Mucosa of descending colon (tissue), 3 donors: ENCODE results near the gene NIPA2. TPM values are rescaled to one million over a fixed set of nuclear protein-coding genes. Genes with fewer than 3 reads are reported as not detected.
A peak's percentile ranks its signal among the peaks of the same experiment; 100 is the strongest.
"Not testable (repeated sequence)": the region's sequence is repeated elsewhere in the genome, so short reads cannot be mapped to it uniquely, and the experiment has no call there.

Experiments
- ATAC-seq: fragments of 200-7000 bp; cut with Tn5 transposase; one replicate; pipeline ENCODE4 v1.9.1; 2020; ENCODE audit warnings: mild to moderate bottlenecking, moderate library complexity
- DNase-seq, 3 donors: peaks; one replicate each; pipeline ENCODE4 v3.0.0-alpha.2; 2020
- H3K36me3 ChIP-seq: fragments of 200-600 bp; one replicate; pipeline ENCODE4 v1.8.0; 2021; ENCODE audit warnings: low read depth, mild to moderate bottlenecking
- H3K4me1 ChIP-seq: fragments of 200-600 bp; one replicate; pipeline ENCODE4 v1.8.0; 2021; ENCODE audit warnings: low read depth, mild to moderate bottlenecking
- H3K4me3 ChIP-seq: fragments of 200-600 bp; one replicate; pipeline ENCODE4 v1.8.0; 2021; ENCODE audit warnings: mild to moderate bottlenecking
- H3K9me3 ChIP-seq: fragments of 200-600 bp; one replicate; pipeline ENCODE4 v1.8.0; 2021; ENCODE audit warnings: mild to moderate bottlenecking
- intact Hi-C, 2 donors: fragments of 100-400 bp; cut with DNase I in 1 of 2; cut with micrococcal nuclease in 1 of 2; formaldehyde crosslinking; loops; one replicate each; pipeline versions ENCODE4 v1.11.0 to v1.11.1; 2022; cut with DNase I, micrococcal nuclease
- total RNA-seq, 3 donors: library from RNA; stranded (reverse); fragmentation: NEBNext Ultra II Directional in 2 of 3; extraction: Animal tissue kit (Norgen Biotek cat#: 25700) in 2 of 3; gene quantifications; one replicate each; pipeline versions ENCODE4 v1.2.1 to v1.2.4, GENCODE V29; 2021 to 2023
- TF ChIP-seq, protein P1 (sequence below): fragments of 200-600 bp; IDR thresholded peaks from one replicate; pipeline ENCODE4 v1.8.0; 2022; ENCODE audit warnings: antibody characterized with exemption, mild to moderate bottlenecking
- donor health status: DM: no; HTN: no; CAD: no; lungs with moderate emphysema.
- donor health status: DM: no; HTN: no; CAD: no.
- donor health status: DM: no; HTN: yes; CAD: no.

NIPA2 gene
- total RNA-seq, 3 donors from 2014 or later: 50.7 to 77.7 (median 71.7) TPM

DNA sequence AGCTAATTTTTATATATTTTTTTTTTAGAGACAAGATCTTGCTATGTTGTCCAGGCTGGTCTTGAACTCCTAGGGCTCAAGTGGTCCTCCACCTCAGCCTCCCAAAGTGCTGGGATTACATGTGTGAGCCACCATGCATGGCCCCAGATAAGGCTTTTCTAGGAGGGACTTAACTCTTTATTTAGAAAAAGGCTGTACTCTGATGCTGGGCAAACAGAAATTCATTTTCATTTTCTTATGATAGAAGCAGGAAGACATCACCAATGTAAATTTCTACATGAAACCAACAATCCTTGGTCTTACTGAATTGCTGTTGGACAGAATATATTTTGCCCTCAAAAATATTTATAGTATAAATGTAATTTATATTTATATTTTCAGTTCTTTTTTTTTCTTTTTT, 42.4 kb upstream of the NIPA2 start:
- TF ChIP-seq, protein P1, sequence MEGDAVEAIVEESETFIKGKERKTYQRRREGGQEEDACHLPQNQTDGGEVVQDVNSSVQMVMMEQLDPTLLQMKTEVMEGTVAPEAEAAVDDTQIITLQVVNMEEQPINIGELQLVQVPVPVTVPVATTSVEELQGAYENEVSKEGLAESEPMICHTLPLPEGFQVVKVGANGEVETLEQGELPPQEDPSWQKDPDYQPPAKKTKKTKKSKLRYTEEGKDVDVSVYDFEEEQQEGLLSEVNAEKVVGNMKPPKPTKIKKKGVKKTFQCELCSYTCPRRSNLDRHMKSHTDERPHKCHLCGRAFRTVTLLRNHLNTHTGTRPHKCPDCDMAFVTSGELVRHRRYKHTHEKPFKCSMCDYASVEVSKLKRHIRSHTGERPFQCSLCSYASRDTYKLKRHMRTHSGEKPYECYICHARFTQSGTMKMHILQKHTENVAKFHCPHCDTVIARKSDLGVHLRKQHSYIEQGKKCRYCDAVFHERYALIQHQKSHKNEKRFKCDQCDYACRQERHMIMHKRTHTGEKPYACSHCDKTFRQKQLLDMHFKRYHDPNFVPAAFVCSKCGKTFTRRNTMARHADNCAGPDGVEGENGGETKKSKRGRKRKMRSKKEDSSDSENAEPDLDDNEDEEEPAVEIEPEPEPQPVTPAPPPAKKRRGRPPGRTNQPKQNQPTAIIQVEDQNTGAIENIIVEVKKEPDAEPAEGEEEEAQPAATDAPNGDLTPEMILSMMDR: no peak
- DNase-seq (no peak), ATAC-seq (no peak)
- Histone ChIP-seq H3K4me1 (no peaks in the 10 kb centered on the region), H3K36me3 (no peaks in the 10 kb centered on the region), H3K9me3 (no peaks in the 10 kb centered on the region), H3K4me3 (no peak overlapping the region)
- intact Hi-C loops: no loop called here

- intact Hi-C loops: no loop called here
- ATAC-seq: no peak
- DNase-seq: no peak
- Histone ChIP-seq H3K36me3 (no peaks in the 10 kb centered on the region), H3K4me3 (no peak overlapping the region), H3K4me1 (no peaks in the 10 kb centered on the region), H3K9me3 (no peaks in the 10 kb centered on the region)
- TF ChIP-seq, protein P1: no peak
These were observed 38.6 kb upstream of the NIPA2 start for GRCh38 chr15:22799902-22800301.

DNA sequence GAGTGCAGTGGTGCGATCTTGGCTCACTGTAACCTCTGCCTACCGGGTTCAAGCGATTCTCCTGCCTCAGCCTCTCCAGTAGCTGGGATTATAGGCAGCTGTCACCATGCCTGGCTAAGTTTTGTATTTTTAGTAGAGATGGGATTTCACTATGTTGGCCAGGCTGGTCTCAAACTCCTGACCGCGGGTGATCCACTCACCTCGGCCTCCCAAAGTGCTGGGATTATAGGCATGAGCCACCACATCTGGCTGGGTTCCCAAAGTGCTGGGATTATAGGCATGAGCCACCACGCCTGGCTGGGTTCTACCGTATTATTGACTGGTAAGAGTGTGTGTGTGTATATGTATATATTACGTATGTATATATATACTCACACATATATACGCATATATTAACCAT, 35.5 kb upstream of the NIPA2 start:
- H3K4me1 ChIP-seq, ATAC-seq, DNase-seq, intact Hi-C loops, H3K9me3 ChIP-seq, H3K4me3 ChIP-seq, H3K36me3 ChIP-seq: not testable (repeated sequence)

GRCh38 chr15:22806156-22806555, 32.3 kb upstream of the NIPA2 start:
- Histone ChIP-seq H3K4me1 (peaks cover 5% of the 10 kb centered on the region), H3K4me3 (no peak overlapping the region), H3K36me3 (no peaks in the 10 kb centered on the region), H3K9me3 (no peaks in the 10 kb centered on the region)
- TF ChIP-seq, protein P1: no peak
- DNase-seq (no peak), ATAC-seq (no peak)
- intact Hi-C loops: no loop called here

GRCh38 chr15:22806664-22807063, 31.8 kb upstream of the NIPA2 start:
- intact Hi-C loops: no loop called here
- peaks cover 5% of the 10 kb centered on the region for H3K4me1 ChIP-seq
- no peaks in the 10 kb centered on the region for H3K36me3 ChIP-seq
- ATAC-seq (no peak), DNase-seq (no peak)
- TF ChIP-seq, protein P1: no peak
- no peak overlapping the region for H3K4me3 ChIP-seq
- H3K9me3 ChIP-seq: no peaks in the 10 kb centered on the region

GRCh38 chr15:22807831-22808230, 30.6 kb upstream of the NIPA2 start:
- DNase-seq, H3K9me3 ChIP-seq, H3K36me3 ChIP-seq, H3K4me3 ChIP-seq, H3K4me1 ChIP-seq, intact Hi-C loops, ATAC-seq: not testable (repeated sequence)

DNA sequence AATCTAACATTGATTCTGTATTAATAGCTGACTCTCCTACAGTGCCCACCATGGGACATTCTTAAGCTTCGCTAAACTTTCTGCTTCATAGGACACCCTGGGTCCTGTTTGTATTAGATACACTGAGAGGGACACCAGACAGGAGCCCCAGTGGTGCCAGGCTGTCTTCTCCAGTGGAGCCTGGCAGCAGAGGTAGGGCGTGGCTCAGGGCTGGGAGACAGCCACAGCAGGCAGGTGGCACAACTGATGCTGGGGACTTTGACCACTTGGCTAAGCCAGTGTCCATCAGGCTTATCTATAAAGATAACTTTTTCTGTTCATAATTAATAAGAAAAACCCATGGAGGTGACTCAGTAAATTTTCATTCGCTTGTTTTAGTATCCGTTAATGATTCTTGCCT, 30.2 kb upstream of the NIPA2 start:
- DNase-seq: peak in 2 of 3 donors; percentile 64 to 70
- no peak overlapping the region for H3K4me3 ChIP-seq
- ATAC-seq: peak; percentile 88
- peaks cover 5% of the 10 kb centered on the region for H3K4me1 ChIP-seq
- intact Hi-C loops: no loop called here
- TF ChIP-seq, protein P1: no peak
- no peaks in the 10 kb centered on the region for H3K36me3 ChIP-seq
- no peaks in the 10 kb centered on the region for H3K9me3 ChIP-seq
